MM.1S (cell line): ENCODE measurements around the gene ACSL4.

Experiments used
- DNase-seq: peaks from one replicate; pipeline ENCODE4 v3.0.0-alpha.2; 2015
- H2AFZ ChIP-seq: fragments of 300-600 bp; sonication (generic); 2 replicates; pipeline ENCODE4 v1.6.0; 2016; ENCODE audit warnings: antibody characterized with exemption, low read length
- H3F3A ChIP-seq: fragments of 300-600 bp; sonication (generic); 2 replicates; pipeline ENCODE4 v1.6.1; 2016; ENCODE audit warnings: mild to moderate bottlenecking, antibody characterized with exemption, low read length, moderate library complexity, mixed read lengths; ENCODE audit not compliant: insufficient read depth
- H3K27ac ChIP-seq: fragments of 300-600 bp; sonication (generic); 2 replicates; pipeline ENCODE4 v1.5.1; 2016; ENCODE audit warnings: mild to moderate bottlenecking, low read length
- H3K27me3 ChIP-seq: fragments of 300-600 bp; sonication (generic); replicated peaks from 2 replicates; pipeline ENCODE4 v1.6.0; 2016; ENCODE audit warnings: low read length; ENCODE audit not compliant: insufficient read depth
- H3K36me3 ChIP-seq: fragments of 300-600 bp; sonication (generic); replicated peaks from 2 replicates; pipeline ENCODE4 v1.6.1; 2016; ENCODE audit warnings: mild to moderate bottlenecking, low read length, mixed read lengths; ENCODE audit not compliant: insufficient read depth
- H3K4me1 ChIP-seq: fragments of 300-600 bp; sonication (generic); 2 replicates; pipeline ENCODE4 v1.6.1; 2016; ENCODE audit warnings: low read length, mixed read lengths
- H3K4me2 ChIP-seq: fragments of 300-600 bp; sonication (generic); 2 replicates; pipeline ENCODE4 v1.6.0; 2016; ENCODE audit warnings: low read depth, low read length
- H3K4me3 ChIP-seq: fragments of 300-600 bp; sonication (generic); 2 replicates; pipeline ENCODE4 v1.5.1; 2016; ENCODE audit warnings: low read length, mixed read lengths
- H3K79me2 ChIP-seq: fragments of 300-600 bp; sonication (generic); 2 replicates; pipeline ENCODE4 v1.6.1; 2016; ENCODE audit warnings: mixed run types, low read length, mixed read lengths
- H3K9ac ChIP-seq: fragments of 300-600 bp; sonication (generic); 2 replicates; pipeline ENCODE4 v1.6.1; 2016; ENCODE audit warnings: low read length, mixed read lengths
- H3K9me2 ChIP-seq: fragments of 300-600 bp; sonication (generic); replicated peaks from 2 replicates; pipeline ENCODE4 v1.6.1; 2016; ENCODE audit warnings: mild to moderate bottlenecking, low read length, mixed read lengths; ENCODE audit not compliant: insufficient read depth
- H3K9me3 ChIP-seq: fragments of 300-600 bp; sonication (generic); replicated peaks from 2 replicates; pipeline ENCODE4 v1.6.1; 2016; ENCODE audit warnings: mild to moderate bottlenecking, low read length, mixed read lengths; ENCODE audit not compliant: insufficient read depth
- H4K20me1 ChIP-seq: fragments of 300-600 bp; sonication (generic); 2 replicates; pipeline ENCODE4 v1.6.1; 2016; ENCODE audit warnings: mild to moderate bottlenecking, low read length, moderate library complexity, mixed read lengths; ENCODE audit not compliant: insufficient read depth
- CTCF ChIP-seq: fragments of 300-600 bp; sonication (generic); IDR thresholded peaks from 2 replicates; pipeline ENCODE4 v1.5.1; 2016; ENCODE audit warnings: antibody characterized with exemption, low read length, mixed read lengths
- EZH2 ChIP-seq: fragments of 300-600 bp; sonication (generic); optimal IDR thresholded peaks from 2 replicates; pipeline ENCODE3; 2017; ENCODE audit warnings: low read depth, mild to moderate bottlenecking, antibody characterized with exemption, low read length, mixed read lengths
- EZH2phosphoT487 ChIP-seq: fragments of 300-600 bp; sonication (generic); IDR thresholded peaks from 2 replicates; pipeline ENCODE4 v1.6.1; 2018; ENCODE audit warnings: antibody characterized with exemption, low read length

The ACSL4 gene

DNA sequence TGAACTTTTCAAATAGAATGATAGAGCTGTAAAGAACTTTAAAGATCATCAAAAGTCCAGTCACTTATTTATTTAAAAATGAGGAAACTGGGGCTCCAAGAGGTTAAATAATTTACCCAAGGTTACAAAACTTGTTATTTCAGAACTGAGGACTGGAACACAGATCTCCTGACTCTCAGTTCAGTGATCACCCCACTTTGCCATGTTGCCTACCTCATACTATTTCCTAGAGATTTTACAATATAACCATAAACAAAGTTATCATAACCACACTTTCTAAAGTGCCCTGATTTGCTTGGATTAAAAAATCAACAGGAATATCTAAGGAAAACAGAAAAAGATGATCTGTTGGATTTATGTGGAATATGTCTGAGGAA, 7.4 kb upstream of the ACSL4 start:
- no peaks in the 10 kb centered on the region for H4K20me1 ChIP-seq
- H3K9me3 ChIP-seq, result no peaks in the 10 kb centered on the region
- H3K4me3 ChIP-seq, result no peak overlapping the region
- H3K36me3 ChIP-seq, result no peaks in the 10 kb centered on the region
- no peak overlapping the region for H3K9ac ChIP-seq
- no peak for TF ChIP-seq EZH2phosphoT487
- TF ChIP-seq CTCF, result no peak
- TF ChIP-seq EZH2, result no peak
- H3K4me2 ChIP-seq, result no peak overlapping the region
- H3K9me2 ChIP-seq, result no peaks in the 10 kb centered on the region
- no peak for DNase-seq
- H3K27me3 ChIP-seq, result no peaks in the 10 kb centered on the region
- no peak overlapping the region for H2AFZ ChIP-seq
- no peak overlapping the region for H3K27ac ChIP-seq
- no peaks in the 10 kb centered on the region for H3F3A ChIP-seq
- no peaks in the 10 kb centered on the region for H3K79me2 ChIP-seq
- H3K4me1 ChIP-seq, result no peaks in the 10 kb centered on the region

- no peaks in the 10 kb centered on the region for H3K27me3 ChIP-seq
- no peak overlapping the region for H3K4me2 ChIP-seq
- no peaks in the 10 kb centered on the region for H3K9me2 ChIP-seq
- H2AFZ ChIP-seq, result no peak overlapping the region
- H3K79me2 ChIP-seq, result no peaks in the 10 kb centered on the region
- H3K27ac ChIP-seq, result no peak overlapping the region
- no peaks in the 10 kb centered on the region for H3K36me3 ChIP-seq
- TF ChIP-seq CTCF, result no peak
- TF ChIP-seq EZH2, result no peak
- no peak for TF ChIP-seq EZH2phosphoT487
- H3K4me1 ChIP-seq, result no peaks in the 10 kb centered on the region
- H3F3A ChIP-seq, result no peaks in the 10 kb centered on the region
- H3K4me3 ChIP-seq, result no peak overlapping the region
- no peaks in the 10 kb centered on the region for H4K20me1 ChIP-seq
- no peak for DNase-seq
- H3K9me3 ChIP-seq, result no peaks in the 10 kb centered on the region
- no peak overlapping the region for H3K9ac ChIP-seq
Measured at GRCh38 chrX:109739625-109740432, 6.8 kb upstream of the ACSL4 start.

- no peak overlapping the region for H3K9ac ChIP-seq
- H3K4me1 ChIP-seq, result 0 out of 2 replicates have a peak, but pooled peaks cover 4% of the 10 kb centered on the region
- H3K79me2 ChIP-seq, result peaks cover 20% of the 10 kb centered on the region
- H3K27ac ChIP-seq, result no peak overlapping the region
- no peaks in the 10 kb centered on the region for H4K20me1 ChIP-seq
- no peak for TF ChIP-seq EZH2
- no peak for TF ChIP-seq EZH2phosphoT487
- no peak for TF ChIP-seq CTCF
- H2AFZ ChIP-seq, result no peak overlapping the region
- no peaks in the 10 kb centered on the region for H3K27me3 ChIP-seq
- no peak for DNase-seq
- H3K9me2 ChIP-seq, result no peaks in the 10 kb centered on the region
- no peaks in the 10 kb centered on the region for H3F3A ChIP-seq
- H3K4me3 ChIP-seq, result no peak overlapping the region
- H3K9me3 ChIP-seq, result no peaks in the 10 kb centered on the region
- no peak overlapping the region for H3K4me2 ChIP-seq
- H3K36me3 ChIP-seq, result no peaks in the 10 kb centered on the region
Measured at GRCh38 chrX:109735202-109735744, 2.2 kb upstream of the ACSL4 start.
